K562 (cell line): Measurements from ENCODE around the gene PNPLA1.

Experiments
- ATF2 ChIP-seq: sonication (generic); formaldehyde crosslinking; IDR thresholded peaks from 2 replicates; pipeline ENCODE4 v1.8.1; 2022; ENCODE audit warnings: missing genetic modification reagents
- CGGBP1 ChIP-seq: fragments of 250-450 bp; sonication (Bioruptor Pico); IDR thresholded peaks from 2 replicates; pipeline ENCODE4 v1.9.0; 2021; ENCODE audit warnings: mild to moderate bottlenecking
- CTCF ChIP-seq, 3 experiments: IDR thresholded peaks in 2 of 3; conservative IDR thresholded peaks in 1 of 3; 2 replicates each; pipeline ENCODE4 v1.5.1; 2011 to 2012; ENCODE audit warnings: low read length in 3 of 3, mild to moderate bottlenecking in 3 of 3, control low read depth in 2 of 3, improper control_type of control experiment in 1 of 3, inconsistent platforms in 1 of 3, low read depth in 1 of 3, mixed read lengths in 1 of 3, moderate library complexity in 1 of 3; ENCODE audit not compliant: insufficient read depth in 2 of 3
- EP300 ChIP-seq: IDR thresholded peaks from 2 replicates; pipeline ENCODE4 v1.6.1; 2012; ENCODE audit warnings: low read length, improper control_type of control experiment
- FOXA1 ChIP-seq: fragments of 450-650 bp; IDR thresholded peaks from 2 replicates; pipeline ENCODE4 v1.6.1; 2016; ENCODE audit warnings: mild to moderate bottlenecking, borderline replicate concordance
- JUNB ChIP-seq: fragments of 450-650 bp; formaldehyde crosslinking; conservative IDR thresholded peaks from 2 replicates; pipeline ENCODE4 v1.4.0; 2020; ENCODE audit warnings: mild to moderate bottlenecking
- POLR2AphosphoS5 ChIP-seq: IDR thresholded peaks from 2 replicates; pipeline ENCODE4 v1.6.1; 2011; ENCODE audit warnings: mild to moderate bottlenecking, low read depth, low read length, moderate library complexity; ENCODE audit not compliant: control insufficient read depth, insufficient read depth
- RAD21 ChIP-seq, 2 experiments: fragments of 250-450 bp in 1 of 2; fragments of 450-650 bp in 1 of 2; sonication (Bioruptor Pico) in 1 of 2; formaldehyde crosslinking in 1 of 2; IDR thresholded peaks in 1 of 2; conservative IDR thresholded peaks in 1 of 2; 2 replicates each; pipeline versions ENCODE4 v1.4.0 to v1.8.0; 2020 to 2022; ENCODE audit warnings: mild to moderate bottlenecking in 2 of 2, moderate library complexity in 1 of 2
- TEAD1 ChIP-seq, 2 experiments: fragments of 450-650 bp in 1 of 2; sonication (generic) in 1 of 2; formaldehyde crosslinking; IDR thresholded peaks; 2 replicates each; pipeline versions ENCODE4 v1.4.0 to v1.8.0; 2020 to 2022; ENCODE audit warnings: mild to moderate bottlenecking in 2 of 2, missing genetic modification reagents in 1 of 2

- no peak for TF ChIP-seq POLR2AphosphoS5
- TF ChIP-seq ATF2: no peak
- TF ChIP-seq CGGBP1: no peak
- TF ChIP-seq JUNB (CRISPR knock-in tag): no peak
- TF ChIP-seq RAD21 (CRISPR knock-in tag; conservative IDR thresholded peaks at IDR 0.05 in 1 of 2, IDR thresholded peaks at IDR 0.05 in 1 of 2): no peak
- no peak for TF ChIP-seq EP300
- TF ChIP-seq TEAD1 (CRISPR knock-in tag; IDR thresholded peaks at IDR 0.05): no peak
- no peak for TF ChIP-seq CTCF (IDR thresholded peaks at IDR 0.05 in 2 of 3, conservative IDR thresholded peaks at IDR 0.05 in 1 of 3; ENCODE audit: insufficient read depth in 2 of 3, low read depth in 1 of 3, low read length in 3 of 3)
- TF ChIP-seq FOXA1: no peak
Observed at GRCh38 chr6:36314221-36315014, 44.6 kb downstream of the PNPLA1 start.
